Adrenal gland (tissue), 12 donors: ENCODE data around the gene NUCB1. TPM values are rescaled to one million over a fixed set of nuclear protein-coding genes. Genes with fewer than 3 reads are reported as not detected.

ENCODE experiments used
- DNase-seq, 7 donors: peaks; one replicate each; pipeline ENCODE4 v3.0.0-alpha.2; 2019 to 2020
- H3K27ac ChIP-seq, 5 donors: fragments of 200-600 bp; sonication (generic) in 4 of 5; 1 replicate in 3 of 5; 2 replicates in 2 of 5; pipeline versions ENCODE4 v1.5.1 to v1.8.0; 2016 to 2020; ENCODE audit warnings: mild to moderate bottlenecking in 1 of 5
- H3K27me3 ChIP-seq: fragments of 200-600 bp; 2 replicates; pipeline ENCODE4 v1.8.0; 2021
- H3K36me3 ChIP-seq, 2 donors: fragments of 200-600 bp; replicated peaks in 1 of 2; 1 replicate in 1 of 2; 2 replicates in 1 of 2; pipeline versions ENCODE4 v1.5.1 to v1.8.0; 2018 to 2022
- H3K4me1 ChIP-seq, 2 donors: fragments of 200-600 bp; replicated peaks in 1 of 2; 1 replicate in 1 of 2; 2 replicates in 1 of 2; pipeline versions ENCODE4 v1.5.1 to v1.8.0; 2018 to 2021
- H3K4me3 ChIP-seq, 4 donors: fragments of 200-600 bp; sonication (generic) in 3 of 4; one replicate each; pipeline ENCODE4 v1.5.1; 2016 to 2018
- H3K9me3 ChIP-seq, 3 donors: fragments of 200-600 bp; sonication (generic) in 1 of 3; replicated peaks in 1 of 3; 1 replicate in 2 of 3; 2 replicates in 1 of 3; pipeline versions ENCODE4 v1.5.1 to v1.8.0; 2016 to 2021
- CTCF ChIP-seq, 6 experiments: fragments of 450-650 bp in 4 of 6; fragments of 200-600 bp in 2 of 6; sonication (generic) in 1 of 6; IDR thresholded peaks; 1 replicate in 5 of 6; 2 replicates in 1 of 6; pipeline versions ENCODE4 v1.5.1 to v1.8.0; 2016 to 2021; ENCODE audit warnings: antibody characterized with exemption in 6 of 6, mild to moderate bottlenecking in 2 of 6, moderate library complexity in 1 of 6
- POLR2A ChIP-seq, 2 donors: fragments of 450-650 bp; IDR thresholded peaks; one replicate each; pipeline ENCODE4 v1.6.1; 2017; ENCODE audit warnings: antibody characterized with exemption in 2 of 2, mild to moderate bottlenecking in 2 of 2, moderate library complexity in 1 of 2
- WGBS, 4 donors: extraction: QIAGEN DNeasy Blood & Tissue Kit in 2 of 4; methylation state at CpG; one replicate each; pipeline versions ENCODE4 v1.1.5 to v1.1.7; 2013 to 2017; 5-methylcytosine and 5-hydroxymethylcytosine counted together
- intact Hi-C, 2 donors: fragments of 100-400 bp; cut with DNase I; formaldehyde crosslinking; loops; one replicate each; pipeline versions ENCODE4 v1.14.1 to v1.15.0; 2022 to 2023
- polyA plus RNA-seq, 3 donors: library from polyadenylated mRNA; stranded (reverse); fragments of 200-250 nt in 2 of 3; fragments of 350-450 nt in 1 of 3; fragmentation: Illumina TruSeq in 1 of 3; extraction: RNeasy Lipid Tissue Mini Kit (QIAGEN cat#74804) in 1 of 3; gene quantifications; one replicate each; pipeline ENCODE4 v1.2.3, GENCODE V29; 2013 to 2014
- total RNA-seq, 9 donors: library from RNA; depleted of rRNA in 4 of 9; stranded (reverse); fragments of >200 nt in 4 of 9; fragments of 120-200 nt in 1 of 9; fragmentation: NEBNext Ultra II Directional in 1 of 9; extraction: Animal tissue kit (Norgen Biotek cat#: 25700) in 1 of 9; gene quantifications; one replicate each; pipeline versions ENCODE4 v1.1.0 to v1.2.4, GENCODE V29; 2013 to 2023
- donor health status: healthy with polysubstance abuse.
- donor health status: Bipolar disorder and iron deficiency.
- donor health status: DM: yes; HTN: yes; CAD: no.
- donor health status: DM: no; HTN: no; CAD: no.
- donor health status: DM: no; HTN: no; CAD: no.
- donor health status: DM: yes; HTN: yes; CAD: no.

NUCB1 gene
- total and polyA plus RNA-seq, 12 donors: 98.8 to 581 (median 249) TPM

GRCh38 chr19:48968813-48969218, 68.7 kb downstream of the NUCB1 start:
- H3K36me3 ChIP-seq: peaks cover 0 to 53% of the 10 kb centered on the region in 2 donors

GRCh38 chr19:48969276-48970138, 69.4 kb downstream of the NUCB1 start:
- no peaks in the 10 kb centered on the region for H3K9me3 ChIP-seq
- TF ChIP-seq POLR2A (IDR thresholded peaks at IDR 0.05) (peak in 1 of 2 donors; percentile 23), CTCF (IDR thresholded peaks at IDR 0.05) (no peak)
- no peaks in the 10 kb centered on the region for H3K27me3 ChIP-seq
- H3K27ac ChIP-seq: no peak overlapping the region
- DNase-seq: peak in 3 of 7 donors; percentile 33 to 50 (median 45)
- peaks cover 16 to 20% of the 10 kb centered on the region in 2 donors for H3K4me1 ChIP-seq
- no peak overlapping the region for H3K4me3 ChIP-seq
- intact Hi-C loops: loop anchor here (5.0 to 10.0 kb wide), 3 partner anchors 95 to 172 kb away; partner anchors contain the start of genes HSD17B14 (in 1 of the 2) and PPP1R15A (in 1 of the 2)
- H3K36me3 ChIP-seq: peaks cover 0 to 60% of the 10 kb centered on the region in 2 donors
- WGBS, 4 donors: 90 to 95% (median 94%) methylated on average over 20 to 45 of the region's 45 CpGs

More at GRCh38 chr19:48968813-48969218, 68.7 kb downstream of the NUCB1 start:
- peak in 1 of 7 donors; percentile 51 for DNase-seq
- no peaks in the 10 kb centered on the region for H3K27me3 ChIP-seq
- H3K9me3 ChIP-seq: no peaks in the 10 kb centered on the region
- no peak overlapping the region for H3K4me3 ChIP-seq
- intact Hi-C loops: loop anchor here (5.0 to 10.0 kb wide), 2 partner anchors 94 to 132 kb away; partner anchors contain the start of genes HSD17B14 (in 1 of the 2) and PPP1R15A (in 1 of the 2)
- peaks cover 23 to 27% of the 10 kb centered on the region in 2 donors for H3K4me1 ChIP-seq
- TF ChIP-seq CTCF (IDR thresholded peaks at IDR 0.05): no peak
- no peak for TF ChIP-seq POLR2A (IDR thresholded peaks at IDR 0.05)
- WGBS, 4 donors: 84 to 97% (median 93%) methylated on average over 3 to 15 of the region's 15 CpGs
- peak overlapping the region in 1 of 5 donors; percentile 96 for H3K27ac ChIP-seq

DNA sequence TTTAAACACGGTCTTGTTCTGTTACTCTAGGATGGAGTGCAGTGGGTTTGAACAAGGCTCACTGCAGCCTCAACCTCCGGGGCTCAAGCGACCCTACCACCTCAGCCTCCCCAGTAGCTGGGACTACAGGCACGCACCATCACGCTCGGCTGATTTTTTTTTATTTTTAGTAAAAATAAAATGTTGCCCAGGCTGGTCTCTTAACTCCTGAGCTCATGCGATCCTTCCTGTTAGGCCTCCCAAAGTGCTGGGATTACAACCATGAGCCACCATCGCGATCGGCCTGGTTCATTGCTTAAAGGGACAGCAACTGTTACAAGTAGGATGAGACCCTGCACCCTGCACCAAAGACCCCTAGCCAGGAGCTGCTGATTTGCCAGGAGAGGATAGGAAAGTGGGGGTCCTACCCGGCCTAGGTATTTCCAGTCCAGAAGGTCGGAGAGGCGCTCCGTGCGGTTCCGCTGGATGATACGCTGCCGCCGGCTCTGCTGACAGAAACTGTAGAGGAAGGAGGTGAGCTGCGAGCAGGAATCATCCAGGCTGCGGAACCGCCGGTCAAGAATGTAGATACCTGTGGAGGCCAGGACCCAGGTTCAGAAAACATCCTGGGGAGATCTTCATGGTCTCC, 70.1 kb downstream of the NUCB1 start:
- peak in 1 of 7 donors; percentile 39 for DNase-seq
- H3K27me3 ChIP-seq: no peaks in the 10 kb centered on the region
- H3K9me3 ChIP-seq: no peaks in the 10 kb centered on the region
- H3K4me1 ChIP-seq: peaks cover 12 to 16% of the 10 kb centered on the region in 2 donors
- WGBS, 4 donors: 90 to 92% (median 91%) methylated on average over 23 of the region's 23 CpGs
- no peak overlapping the region for H3K27ac ChIP-seq
- peaks cover 0 to 63% of the 10 kb centered on the region in 2 donors for H3K36me3 ChIP-seq
- H3K4me3 ChIP-seq: no peak overlapping the region
- intact Hi-C loops: loop anchor here in 1 of 2 donors (5.0 kb wide), 1 partner anchor 173 kb away; no protein-coding TSS in a partner anchor
- TF ChIP-seq POLR2A (IDR thresholded peaks at IDR 0.05): peak in 1 of 2 donors; percentile 17
- no peak for TF ChIP-seq CTCF (IDR thresholded peaks at IDR 0.05)

DNA sequence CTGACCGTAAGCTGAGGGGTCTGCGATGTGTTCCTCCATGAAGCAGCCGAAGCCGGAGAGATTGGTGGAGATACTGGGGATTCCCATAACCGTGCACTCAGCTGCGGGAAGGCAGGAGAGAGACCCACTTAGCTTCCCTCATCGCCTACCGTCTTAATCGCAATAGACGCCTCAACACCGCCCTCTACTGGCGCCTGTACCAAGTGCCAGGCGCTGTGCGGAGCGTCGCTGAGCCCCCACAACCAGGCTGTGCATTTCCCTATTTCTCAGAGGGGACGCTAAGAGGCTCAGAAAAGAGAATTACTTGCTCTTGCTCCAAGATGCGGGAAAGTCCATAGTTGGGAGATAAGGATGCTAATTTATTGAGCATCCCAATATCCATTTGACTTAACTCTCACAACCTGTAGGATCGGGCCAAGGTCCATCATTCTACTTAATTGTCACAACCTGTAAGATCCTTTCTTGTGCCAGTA, 70.8 kb downstream of the NUCB1 start:
- Histone ChIP-seq H3K36me3 (peaks cover 0 to 62% of the 10 kb centered on the region in 2 donors), H3K9me3 (no peaks in the 10 kb centered on the region), H3K4me1 (peaks cover 12 to 15% of the 10 kb centered on the region in 2 donors), H3K27ac (no peak overlapping the region), H3K27me3 (no peaks in the 10 kb centered on the region), H3K4me3 (no peak overlapping the region)
- 9 to 23% (median 19%) methylated on average over 13 to 19 of the region's 19 CpGs for WGBS, 4 donors
- intact Hi-C loops: loop anchor here in 1 of 2 donors (5.0 kb wide), 1 partner anchor 174 kb away; no protein-coding TSS in a partner anchor
- peak; percentile 69 to 89 (median 83) for DNase-seq
- TF ChIP-seq POLR2A (IDR thresholded peaks at IDR 0.05) (peak in 1 of 2 donors; percentile 13), CTCF (IDR thresholded peaks at IDR 0.05) (peak; percentile 79 to 90 (median 87))
